GM12878 (cell line): ENCODE results near the gene CDC37L1. TPM values are rescaled to one million over a fixed set of nuclear protein-coding genes. Genes with fewer than 3 reads are reported as not detected.

Experiments used
- ATAC-seq: fragments of 200-7000 bp; cut with Tn5 transposase; 3 replicates; pipeline ENCODE4 v1.9.1; 2020; ENCODE audit warnings: mild to moderate bottlenecking, moderate library complexity
- BruUV-seq: library from RNA; stranded (reverse); fragments of 400-500 nt; replicated peaks from 2 replicates; lab custom pipeline; 2021; lab: Mats Ljungman, UMichigan
- CTCF ChIA-PET: fragments of 300-600 bp; sonication (Branson Sonifier 250); formaldehyde crosslinking; extraction: SDS; loops from one replicate; lab custom pipeline; 2021; ENCODE audit warnings: inconsistent platforms; lab: Yijun Ruan, JAX
- POLR2A ChIA-PET: fragments of 350-600 bp; formaldehyde crosslinking; extraction: SDS; loops from one replicate; lab custom pipeline; 2021; ENCODE audit warnings: inconsistent platforms; lab: Charles Lee
- RAD21 ChIA-PET: fragments of 300-600 bp; sonication (Branson Sonifier 250); formaldehyde crosslinking; loops from one replicate; lab custom pipeline; 2023; ENCODE audit warnings: antibody characterized with exemption; ENCODE audit not compliant: unreplicated experiment; lab: Charles Lee
- SMC1A ChIA-PET: fragments of 300-600 bp; sonication (Branson Sonifier 250); formaldehyde crosslinking; loops from one replicate; lab custom pipeline; 2023; ENCODE audit not compliant: unreplicated experiment, uncharacterized antibody; lab: Charles Lee
- DNase-seq: peaks from one replicate; pipeline ENCODE4 v3.0.0-alpha.2; 2011; ENCODE audit warnings: low read depth, low spot score
- FAIRE-seq: peaks from 3 replicates; lab custom pipeline; 2011; peaks lifted over from hg19 to GRCh38; lab: Jason Lieb, UNC
- H2AFZ ChIP-seq: 2 replicates; pipeline ENCODE4 v1.6.0; 2011; ENCODE audit warnings: low read depth, low read length, control low read depth; ENCODE audit not compliant: control insufficient read depth
- H3K27ac ChIP-seq: 2 replicates; pipeline ENCODE4 v1.5.1; 2011; ENCODE audit warnings: control low read depth; ENCODE audit not compliant: control insufficient read depth, insufficient read depth
- H3K27me3 ChIP-seq, 2 experiments: replicated peaks in 1 of 2; 2 replicates each; pipeline versions ENCODE4 v1.6.0 to v1.6.1; 2011; ENCODE audit warnings: low read length in 1 of 2; ENCODE audit not compliant: control insufficient read depth in 2 of 2, insufficient read depth in 2 of 2
- H3K36me3 ChIP-seq, 2 experiments: 2 replicates each; pipeline ENCODE4 v1.5.1; 2011; ENCODE audit warnings: low read length in 1 of 2; ENCODE audit not compliant: control insufficient read depth in 2 of 2, insufficient read depth in 2 of 2
- H3K4me1 ChIP-seq: 2 replicates; pipeline ENCODE4 v1.6.1; 2011; ENCODE audit warnings: mild to moderate bottlenecking, low read length, moderate library complexity, mixed read lengths; ENCODE audit not compliant: control insufficient read depth, insufficient read depth
- H3K4me2 ChIP-seq: 2 replicates; pipeline ENCODE4 v1.6.0; 2011; ENCODE audit warnings: control low read depth; ENCODE audit not compliant: control insufficient read depth, insufficient read depth
- H3K4me3 ChIP-seq: fragments of 200-600 bp; sonication (generic); 2 replicates; pipeline ENCODE4 v1.5.1; 2016
- H3K79me2 ChIP-seq: 2 replicates; pipeline ENCODE4 v1.6.0; 2011; ENCODE audit warnings: low read length; ENCODE audit not compliant: control insufficient read depth, insufficient read depth
- H3K9ac ChIP-seq: 2 replicates; pipeline ENCODE4 v1.8.0; 2011; ENCODE audit warnings: low read length, control low read depth, mixed read lengths; ENCODE audit not compliant: control insufficient read depth, insufficient read depth
- H3K9me3 ChIP-seq: replicated peaks from 3 replicates; pipeline ENCODE4 v1.5.1; 2011; ENCODE audit warnings: mild to moderate bottlenecking, low read length; ENCODE audit not compliant: control insufficient read depth, insufficient read depth
- H4K20me1 ChIP-seq: 2 replicates; pipeline ENCODE4 v1.6.0; 2011; ENCODE audit not compliant: control insufficient read depth, insufficient read depth
- BCLAF1 ChIP-seq: fragments of 450-650 bp; IDR thresholded peaks from 2 replicates; pipeline ENCODE4 v1.6.1; 2017; ENCODE audit warnings: antibody characterized with exemption, mild to moderate bottlenecking, moderate library complexity
- ELK1 ChIP-seq: IDR thresholded peaks from 2 replicates; pipeline ENCODE4 v1.6.1; 2012; ENCODE audit warnings: low read depth, low read length, improper control_type of control experiment
- HDAC6 ChIP-seq: fragments of 200-600 bp; sonication (generic); IDR thresholded peaks from one replicate; pipeline ENCODE4 v1.8.0; 2017; ENCODE audit warnings: antibody characterized with exemption; ENCODE audit not compliant: unreplicated experiment
- IKZF1 ChIP-seq: fragments of 450-650 bp; conservative IDR thresholded peaks from 2 replicates; pipeline ENCODE4 v1.6.1; 2017; ENCODE audit warnings: antibody characterized with exemption, mild to moderate bottlenecking
- IKZF2 ChIP-seq, 2 experiments: fragments of 450-650 bp; IDR thresholded peaks; 2 replicates each; pipeline ENCODE4 v1.6.1; 2017; ENCODE audit warnings: mild to moderate bottlenecking in 2 of 2, moderate library complexity in 2 of 2
- MXI1 ChIP-seq: fragments of 150-350 bp; IDR thresholded peaks from 2 replicates; pipeline ENCODE4 v1.6.1; 2011; ENCODE audit warnings: low read depth, mild to moderate bottlenecking, inconsistent platforms, low read length, improper control_type of control experiment
- PML ChIP-seq: IDR thresholded peaks from 2 replicates; pipeline ENCODE4 v1.6.1; 2012; ENCODE audit warnings: low read length, inconsistent platforms
- ZNF207 ChIP-seq: fragments of 450-650 bp; IDR thresholded peaks from 2 replicates; pipeline ENCODE4 v1.6.1; 2014; ENCODE audit warnings: antibody characterized with exemption, mild to moderate bottlenecking, borderline replicate concordance
- ZNF687 ChIP-seq: fragments of 450-650 bp; IDR thresholded peaks from 2 replicates; pipeline ENCODE4 v1.6.1; 2017; ENCODE audit warnings: mild to moderate bottlenecking, moderate library complexity
- WGBS: methylation state at CpG from one replicate; pipeline ENCODE4 v1.1.6; 2016; ENCODE audit warnings: low lambda C conversion rate; ENCODE audit not compliant: insufficient replicate concordance, insufficient coverage; ENCODE audit errors: missing lambda C conversion rate; 5-methylcytosine and 5-hydroxymethylcytosine counted together
- in situ Hi-C: fragments of 300-500 bp; cut with MboI; formaldehyde crosslinking; loops from 9 replicates; pipeline ENCODE4 v1.14.3; 2018; ENCODE audit warnings: mixed read lengths
- intact Hi-C: fragments of 100-400 bp; cut with micrococcal nuclease; formaldehyde crosslinking; loops from one replicate; pipeline ENCODE4 v1.14.2; 2022; ENCODE audit not compliant: unreplicated experiment
- polyA plus RNA-seq, 11 experiments: library from polyadenylated mRNA; depleted of rRNA in 4 of 11; unstranded in 6 of 11; stranded (reverse) in 5 of 11; fragments of >200 nt; fragmentation: Nextera tagmentation in 4 of 11; fragmentation: Illumina TruSeq in 1 of 11; extraction: Ambion mirVana in 4 of 11; extraction: Trizol in 1 of 11; gene quantifications; 1 replicate in 1 of 11; 2 replicates in 10 of 11; pipeline versions ENCODE4 v1.2.1 to v1.2.3, GENCODE V29; 2011 to 2016; ENCODE audit warnings: inconsistent platforms in 2 of 11, missing spikeins in 2 of 11, low read depth in 1 of 11
- total RNA-seq, 4 experiments: library from RNA; depleted of rRNA in 3 of 4; stranded (reverse); fragments of >200 nt in 3 of 4; fragmentation: Illumina TruSeq in 1 of 4; extraction: Trizol in 1 of 4; gene quantifications; 2 replicates each; pipeline versions ENCODE4 v1.2.1 to v1.2.3, GENCODE V29; 2013 to 2021

The CDC37L1 gene
- total and polyA plus RNA-seq, 10 of the 15 experiments (the other 5 are each of a cell fraction or from before 2014, with no cell fraction given) = 2.2 to 16.6 (median 8.2) TPM

GRCh38 chr9:4740638-4741364 is 61.4 kb downstream of the CDC37L1 start, which contains the start of gene AK3 (continued):
- TF ChIP-seq ZNF687 = peak; percentile 88
- TF ChIP-seq IKZF2 (IDR thresholded peaks at IDR 0.05) = no peak
- peak; percentile 66; the same call in 1 of the 2 replicates for TF ChIP-seq ZNF207

GRCh38 chr9:4741365-4742089 is 62.2 kb downstream of the CDC37L1 start:
- ChIA-PET CTCF (interaction anchor here (0.5 to 2.1 kb wide), 9 partner anchors 8 to 369 kb away, joined by 3 to 14 read pairs (median 5); partner anchors contain the start of genes CDC37L1 and SPATA6L), SMC1A (interaction anchor here (1.1 to 1.9 kb wide), 3 partner anchors 11 to 102 kb away, joined by 3 to 7 read pairs (median 6); no protein-coding TSS in a partner anchor), RAD21 (interaction anchor here (0.9 to 1.9 kb wide), 10 partner anchors 10 to 708 kb away, joined by 3 to 11 read pairs (median 5); partner anchors contain the start of genes CD274, CDC37L1 and SPATA6L), POLR2A (interaction anchor here (1.3 to 1.4 kb wide), 3 partner anchors 11 to 52 kb away, joined by 3 to 6 read pairs (median 4); partner anchors contain the start of gene RCL1)
- 2% methylated on average over 23 of the region's 54 CpGs for WGBS
- no TSS peak for BruUV-seq
- Histone ChIP-seq H4K20me1 (no peaks in the 10 kb centered on the region), H3K4me2 (peak overlapping the region; percentile 94), H3K9ac (peak overlapping the region; percentile 77), H3K27ac (peak overlapping the region; percentile 80; the same call in 1 of the 2 replicates), H3K4me3 (peak overlapping the region; percentile 92), H3K9me3 (no peaks in the 10 kb centered on the region), H3K79me2 (peaks cover 42% of the 10 kb centered on the region), H3K27me3 (no peaks in the 10 kb centered on the region), H3K36me3 (no peaks in the 10 kb centered on the region), H3K4me1 (peaks cover 8% of the 10 kb centered on the region), H2AFZ (peak overlapping the region; percentile 89)
- ATAC-seq (peak; percentile 7), FAIRE-seq (no peak), DNase-seq (no peak)
- in situ Hi-C loops (no loop called here), intact Hi-C loops (loop anchor here (2.0 to 5.0 kb wide), 5 partner anchors 55 to 851 kb away; partner anchors contain the start of genes CDC37L1 and PLGRKT)
- peak; percentile 6; the same call in 1 of the 2 replicates for TF ChIP-seq ELK1
- no peak for TF ChIP-seq IKZF1
- TF ChIP-seq HDAC6 = no peak
- peak; percentile 3; the same call in 1 of the 2 replicates for TF ChIP-seq MXI1
- no peak for TF ChIP-seq BCLAF1
- no peak for TF ChIP-seq PML
